ENCODE measurements around the gene HDAC3.

The HDAC3 gene

DNA sequence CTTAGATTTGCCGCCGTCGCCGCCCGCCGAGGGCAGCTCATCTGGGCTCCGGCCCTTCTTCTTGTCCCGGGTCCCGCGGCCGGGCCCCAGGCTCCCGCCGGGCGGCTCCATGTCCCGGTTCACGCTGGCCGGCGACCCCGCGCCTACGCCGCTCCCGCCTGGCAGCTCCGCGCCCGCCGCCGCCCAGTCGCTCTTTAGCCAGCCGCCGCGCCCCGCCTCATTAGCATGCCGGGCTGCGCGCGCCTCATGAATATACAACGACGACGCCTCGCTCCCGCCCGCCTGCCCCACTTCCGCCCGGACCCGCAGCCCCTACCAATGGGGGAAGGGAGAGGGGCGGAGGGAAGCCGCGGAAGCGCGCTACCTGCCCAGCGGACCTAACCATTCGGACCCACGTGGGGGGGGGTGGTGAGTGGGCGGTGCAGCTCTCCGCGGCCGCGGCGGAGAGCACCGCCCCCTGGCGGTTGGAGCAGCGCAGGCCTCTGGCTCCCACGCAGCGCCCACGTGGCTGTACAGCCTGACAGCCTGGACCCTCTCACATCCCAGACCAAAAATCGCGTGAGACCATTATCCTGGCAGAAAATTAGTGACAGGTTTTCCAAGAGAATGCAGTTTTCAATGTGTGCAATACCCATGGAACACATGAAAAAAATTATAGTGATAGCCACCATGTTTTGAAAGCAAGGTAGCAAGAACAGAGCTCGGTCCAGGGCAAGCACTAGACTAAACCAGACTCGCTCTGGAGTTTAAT lies 17.7 kb downstream of the HDAC3 start, which contains the start of gene DIAPH1 (continued):
- TF ChIP-seq, protein P1, sequence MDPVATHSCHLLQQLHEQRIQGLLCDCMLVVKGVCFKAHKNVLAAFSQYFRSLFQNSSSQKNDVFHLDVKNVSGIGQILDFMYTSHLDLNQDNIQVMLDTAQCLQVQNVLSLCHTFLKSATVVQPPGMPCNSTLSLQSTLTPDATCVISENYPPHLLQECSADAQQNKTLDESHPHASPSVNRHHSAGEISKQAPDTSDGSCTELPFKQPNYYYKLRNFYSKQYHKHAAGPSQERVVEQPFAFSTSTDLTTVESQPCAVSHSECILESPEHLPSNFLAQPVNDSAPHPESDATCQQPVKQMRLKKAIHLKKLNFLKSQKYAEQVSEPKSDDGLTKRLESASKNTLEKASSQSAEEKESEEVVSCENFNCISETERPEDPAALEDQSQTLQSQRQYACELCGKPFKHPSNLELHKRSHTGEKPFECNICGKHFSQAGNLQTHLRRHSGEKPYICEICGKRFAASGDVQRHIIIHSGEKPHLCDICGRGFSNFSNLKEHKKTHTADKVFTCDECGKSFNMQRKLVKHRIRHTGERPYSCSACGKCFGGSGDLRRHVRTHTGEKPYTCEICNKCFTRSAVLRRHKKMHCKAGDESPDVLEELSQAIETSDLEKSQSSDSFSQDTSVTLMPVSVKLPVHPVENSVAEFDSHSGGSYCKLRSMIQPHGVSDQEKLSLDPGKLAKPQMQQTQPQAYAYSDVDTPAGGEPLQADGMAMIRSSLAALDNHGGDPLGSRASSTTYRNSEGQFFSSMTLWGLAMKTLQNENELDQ (tag by site-specific recombination; IDR thresholded peaks at IDR 0.05; ENCODE audit: low read depth) = no peak
- TF ChIP-seq, protein P2, sequence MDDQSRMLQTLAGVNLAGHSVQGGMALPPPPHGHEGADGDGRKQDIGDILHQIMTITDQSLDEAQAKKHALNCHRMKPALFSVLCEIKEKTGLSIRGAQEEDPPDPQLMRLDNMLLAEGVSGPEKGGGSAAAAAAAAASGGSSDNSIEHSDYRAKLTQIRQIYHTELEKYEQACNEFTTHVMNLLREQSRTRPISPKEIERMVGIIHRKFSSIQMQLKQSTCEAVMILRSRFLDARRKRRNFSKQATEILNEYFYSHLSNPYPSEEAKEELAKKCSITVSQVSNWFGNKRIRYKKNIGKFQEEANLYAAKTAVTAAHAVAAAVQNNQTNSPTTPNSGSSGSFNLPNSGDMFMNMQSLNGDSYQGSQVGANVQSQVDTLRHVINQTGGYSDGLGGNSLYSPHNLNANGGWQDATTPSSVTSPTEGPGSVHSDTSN (CRISPR knock-in tag; IDR thresholded peaks at IDR 0.05) = 0 out of 2 replicates have a peak, but pooled peaks have one; percentile 47
- no peak for TF ChIP-seq ZNF155 (tag by site-specific recombination; IDR thresholded peaks at IDR 0.05)
- TF ChIP-seq, protein P3, sequence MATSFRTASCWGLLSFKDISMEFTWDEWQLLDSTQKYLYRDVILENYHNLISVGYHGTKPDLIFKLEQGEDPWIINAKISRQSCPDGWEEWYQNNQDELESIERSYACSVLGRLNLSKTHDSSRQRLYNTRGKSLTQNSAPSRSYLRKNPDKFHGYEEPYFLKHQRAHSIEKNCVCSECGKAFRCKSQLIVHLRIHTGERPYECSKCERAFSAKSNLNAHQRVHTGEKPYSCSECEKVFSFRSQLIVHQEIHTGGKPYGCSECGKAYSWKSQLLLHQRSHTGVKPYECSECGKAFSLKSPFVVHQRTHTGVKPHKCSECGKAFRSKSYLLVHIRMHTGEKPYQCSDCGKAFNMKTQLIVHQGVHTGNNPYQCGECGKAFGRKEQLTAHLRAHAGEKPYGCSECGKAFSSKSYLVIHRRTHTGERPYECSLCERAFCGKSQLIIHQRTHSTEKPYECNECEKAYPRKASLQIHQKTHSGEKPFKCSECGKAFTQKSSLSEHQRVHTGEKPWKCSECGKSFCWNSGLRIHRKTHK (tag by site-specific recombination; IDR thresholded peaks at IDR 0.05) = no peak
- no peak; the same call in none of the 2 replicates for TF ChIP-seq ZSCAN23 (tag by site-specific recombination; IDR thresholded peaks at IDR 0.05)
- peak; percentile 80 for TF ChIP-seq ZNF843 (tag by site-specific recombination; IDR thresholded peaks at IDR 0.05)
- TF ChIP-seq, protein P4, sequence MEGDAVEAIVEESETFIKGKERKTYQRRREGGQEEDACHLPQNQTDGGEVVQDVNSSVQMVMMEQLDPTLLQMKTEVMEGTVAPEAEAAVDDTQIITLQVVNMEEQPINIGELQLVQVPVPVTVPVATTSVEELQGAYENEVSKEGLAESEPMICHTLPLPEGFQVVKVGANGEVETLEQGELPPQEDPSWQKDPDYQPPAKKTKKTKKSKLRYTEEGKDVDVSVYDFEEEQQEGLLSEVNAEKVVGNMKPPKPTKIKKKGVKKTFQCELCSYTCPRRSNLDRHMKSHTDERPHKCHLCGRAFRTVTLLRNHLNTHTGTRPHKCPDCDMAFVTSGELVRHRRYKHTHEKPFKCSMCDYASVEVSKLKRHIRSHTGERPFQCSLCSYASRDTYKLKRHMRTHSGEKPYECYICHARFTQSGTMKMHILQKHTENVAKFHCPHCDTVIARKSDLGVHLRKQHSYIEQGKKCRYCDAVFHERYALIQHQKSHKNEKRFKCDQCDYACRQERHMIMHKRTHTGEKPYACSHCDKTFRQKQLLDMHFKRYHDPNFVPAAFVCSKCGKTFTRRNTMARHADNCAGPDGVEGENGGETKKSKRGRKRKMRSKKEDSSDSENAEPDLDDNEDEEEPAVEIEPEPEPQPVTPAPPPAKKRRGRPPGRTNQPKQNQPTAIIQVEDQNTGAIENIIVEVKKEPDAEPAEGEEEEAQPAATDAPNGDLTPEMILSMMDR (tag by site-specific recombination; IDR thresholded peaks at IDR 0.05) = peak; percentile 99
- peak; percentile 39 for TF ChIP-seq ZNF654 (tag by site-specific recombination; IDR thresholded peaks at IDR 0.05; ENCODE audit: low read depth)
- TF ChIP-seq KLF10 (tag by site-specific recombination; IDR thresholded peaks at IDR 0.05) = peak; percentile 80
- TF ChIP-seq ZNF274 (IDR thresholded peaks at IDR 0.05; ENCODE audit: low read length) = no peak
- TF ChIP-seq ZNF274 (tag by site-specific recombination; IDR thresholded peaks at IDR 0.05; ENCODE audit: borderline replicate concordance) = no peak
- TF ChIP-seq, protein P5, sequence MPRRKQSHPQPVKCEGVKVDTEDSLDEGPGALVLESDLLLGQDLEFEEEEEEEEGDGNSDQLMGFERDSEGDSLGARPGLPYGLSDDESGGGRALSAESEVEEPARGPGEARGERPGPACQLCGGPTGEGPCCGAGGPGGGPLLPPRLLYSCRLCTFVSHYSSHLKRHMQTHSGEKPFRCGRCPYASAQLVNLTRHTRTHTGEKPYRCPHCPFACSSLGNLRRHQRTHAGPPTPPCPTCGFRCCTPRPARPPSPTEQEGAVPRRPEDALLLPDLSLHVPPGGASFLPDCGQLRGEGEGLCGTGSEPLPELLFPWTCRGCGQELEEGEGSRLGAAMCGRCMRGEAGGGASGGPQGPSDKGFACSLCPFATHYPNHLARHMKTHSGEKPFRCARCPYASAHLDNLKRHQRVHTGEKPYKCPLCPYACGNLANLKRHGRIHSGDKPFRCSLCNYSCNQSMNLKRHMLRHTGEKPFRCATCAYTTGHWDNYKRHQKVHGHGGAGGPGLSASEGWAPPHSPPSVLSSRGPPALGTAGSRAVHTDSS (tag by site-specific recombination; IDR thresholded peaks at IDR 0.05) = no peak
- 0 out of 2 replicates have a peak, but pooled peaks have one; percentile 38 for TF ChIP-seq ZNF549 (tag by site-specific recombination; IDR thresholded peaks at IDR 0.05)
- TF ChIP-seq ZSCAN16 (tag by site-specific recombination; IDR thresholded peaks at IDR 0.05) = no peak
- TF ChIP-seq ZNF23 (tag by site-specific recombination; IDR thresholded peaks at IDR 0.05; ENCODE audit: borderline replicate concordance) = no peak
- TF ChIP-seq ZFHX2 (tag by site-specific recombination; conservative IDR thresholded peaks at IDR 0.05) = peak; percentile 99
- TF ChIP-seq MZF1 (tag by site-specific recombination; IDR thresholded peaks at IDR 0.05; ENCODE audit: borderline replicate concordance) = no peak
- TF ChIP-seq ZNF121 (tag by site-specific recombination; IDR thresholded peaks at IDR 0.05) = 0 out of 2 replicates have a peak, but pooled peaks have one; percentile 38
- TF ChIP-seq, protein P6, sequence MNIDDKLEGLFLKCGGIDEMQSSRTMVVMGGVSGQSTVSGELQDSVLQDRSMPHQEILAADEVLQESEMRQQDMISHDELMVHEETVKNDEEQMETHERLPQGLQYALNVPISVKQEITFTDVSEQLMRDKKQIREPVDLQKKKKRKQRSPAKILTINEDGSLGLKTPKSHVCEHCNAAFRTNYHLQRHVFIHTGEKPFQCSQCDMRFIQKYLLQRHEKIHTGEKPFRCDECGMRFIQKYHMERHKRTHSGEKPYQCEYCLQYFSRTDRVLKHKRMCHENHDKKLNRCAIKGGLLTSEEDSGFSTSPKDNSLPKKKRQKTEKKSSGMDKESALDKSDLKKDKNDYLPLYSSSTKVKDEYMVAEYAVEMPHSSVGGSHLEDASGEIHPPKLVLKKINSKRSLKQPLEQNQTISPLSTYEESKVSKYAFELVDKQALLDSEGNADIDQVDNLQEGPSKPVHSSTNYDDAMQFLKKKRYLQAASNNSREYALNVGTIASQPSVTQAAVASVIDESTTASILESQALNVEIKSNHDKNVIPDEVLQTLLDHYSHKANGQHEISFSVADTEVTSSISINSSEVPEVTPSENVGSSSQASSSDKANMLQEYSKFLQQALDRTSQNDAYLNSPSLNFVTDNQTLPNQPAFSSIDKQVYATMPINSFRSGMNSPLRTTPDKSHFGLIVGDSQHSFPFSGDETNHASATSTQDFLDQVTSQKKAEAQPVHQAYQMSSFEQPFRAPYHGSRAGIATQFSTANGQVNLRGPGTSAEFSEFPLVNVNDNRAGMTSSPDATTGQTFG (tag by site-specific recombination; IDR thresholded peaks at IDR 0.05; ENCODE audit: borderline replicate concordance) = no peak; the same call in 1 of the 2 replicates
- TF ChIP-seq SP3 (tag by site-specific recombination; IDR thresholded peaks at IDR 0.05) = peak; percentile 96
- no peak for TF ChIP-seq ZNF146 (tag by site-specific recombination; IDR thresholded peaks at IDR 0.05)
- TF ChIP-seq ZNF544 (tag by site-specific recombination; IDR thresholded peaks at IDR 0.05) = no peak
- no peak for TF ChIP-seq ZNF416 (tag by site-specific recombination; IDR thresholded peaks at IDR 0.05)
- TF ChIP-seq ZNF610 (tag by site-specific recombination; IDR thresholded peaks at IDR 0.05; ENCODE audit: borderline replicate concordance) = 0 out of 2 replicates have a peak, but pooled peaks have one; percentile 38
- no peak for TF ChIP-seq ZNF792 (tag by site-specific recombination; IDR thresholded peaks at IDR 0.05)
- peak; percentile 53; the same call in 1 of the 2 replicates for TF ChIP-seq ZNF184 (tag by site-specific recombination; IDR thresholded peaks at IDR 0.05)
- TF ChIP-seq ZNF555 (tag by site-specific recombination; conservative IDR thresholded peaks at IDR 0.05) = no peak
- no peak for TF ChIP-seq ZNF423 (tag by site-specific recombination; IDR thresholded peaks at IDR 0.05)
- TF ChIP-seq SETDB1 (IDR thresholded peaks at IDR 0.05; ENCODE audit: insufficient read length, low read length) = no peak

Measured in HEK293 (cell line).